HCT116 (cell line): ENCODE results near the gene ITGAE. TPM values are rescaled to one million over a fixed set of nuclear protein-coding genes. Genes with fewer than 3 reads are reported as not detected.

Source experiments
- ATAC-seq: fragments of 200-7000 bp; cut with Tn5 transposase; 2 replicates; pipeline ENCODE4 v1.9.1; 2020; ENCODE audit warnings: mild to moderate bottlenecking, moderate library complexity
- BruUV-seq: library from RNA; stranded (reverse); fragments of 400-500 nt; replicated peaks from 2 replicates; lab custom pipeline; 2021; lab: Mats Ljungman, UMichigan
- CTCF ChIA-PET: fragments of 300-600 bp; sonication (Branson Sonifier 250); formaldehyde crosslinking; loops from one replicate; lab custom pipeline; 2021; ENCODE audit warnings: antibody characterized with exemption; lab: Charles Lee
- POLR2A ChIA-PET: fragments of 300-600, 350-600 bp; sonication (Branson Sonifier 250); formaldehyde crosslinking; loops from one replicate; lab custom pipeline; 2021; ENCODE audit warnings: antibody characterized with exemption; lab: Charles Lee
- RAD21 ChIA-PET, 2 experiments: fragments of 300-600 bp; sonication (Branson Sonifier 250); formaldehyde crosslinking; loops; one replicate each; lab custom pipeline; 2023; ENCODE audit warnings: low total read pairs in 2 of 2; ENCODE audit not compliant: uncharacterized antibody in 2 of 2, unreplicated experiment in 2 of 2, low non-redundant PET in 1 of 2; lab: Charles Lee
- DNase-seq: peaks from one replicate; pipeline ENCODE4 v3.0.0-alpha.2; 2010; ENCODE audit warnings: low read depth, low spot score
- H2AFZ ChIP-seq: fragments of 200-600 bp; shearing (Covaris generic), sonication (generic); 2 replicates; pipeline ENCODE4 v1.6.1; 2017; ENCODE audit warnings: low read depth, mixed run types, mixed read lengths, antibody characterized with exemption, low read length; ENCODE audit not compliant: poor library complexity, severe bottlenecking
- H3K27ac ChIP-seq: 2 replicates; pipeline ENCODE4 v1.5.1; 2012; ENCODE audit warnings: low read depth, low read length
- H3K27me3 ChIP-seq: fragments of 200-600 bp; sonication (generic); 2 replicates; pipeline ENCODE4 v1.6.1; 2016; ENCODE audit warnings: mixed run types, low read length, mixed read lengths; ENCODE audit not compliant: insufficient read depth
- H3K36me3 ChIP-seq, 2 experiments: fragments of 200-500 bp in 1 of 2; fragments of 200-600 bp in 1 of 2; sonication (Bioruptor generic) in 1 of 2; sonication (generic) in 1 of 2; 2 replicates each; pipeline versions ENCODE4 v1.5.1 to v1.6.1; 2014 to 2016; ENCODE audit warnings: low read length in 2 of 2, inconsistent platforms in 1 of 2, mixed read lengths in 1 of 2, mixed run types in 1 of 2; ENCODE audit not compliant: insufficient read depth in 2 of 2, control insufficient read depth in 1 of 2
- H3K4me1 ChIP-seq, 2 experiments: fragments of 200-600 bp in 1 of 2; sonication (generic) in 1 of 2; 2 replicates each; pipeline versions ENCODE4 v1.5.1 to v1.6.1; 2012 to 2017; ENCODE audit warnings: low read length in 2 of 2, inconsistent platforms in 1 of 2, mild to moderate bottlenecking in 1 of 2, mixed read lengths in 1 of 2, mixed run types in 1 of 2, moderate library complexity in 1 of 2; ENCODE audit not compliant: insufficient read depth in 2 of 2, control insufficient read depth in 1 of 2
- H3K4me2 ChIP-seq: fragments of 200-600 bp; sonication (generic); 2 replicates; pipeline ENCODE4 v1.6.1; 2017; ENCODE audit warnings: mixed run types, low read length, mixed read lengths
- H3K4me3 ChIP-seq, 2 experiments: fragments of 200-600 bp in 1 of 2; sonication (generic) in 1 of 2; replicated peaks in 1 of 2; 2 replicates each; pipeline ENCODE4 v1.5.1; 2011 to 2016; ENCODE audit warnings: low read length in 2 of 2, control low read depth in 1 of 2, low read depth in 1 of 2, mild to moderate bottlenecking in 1 of 2, mixed read lengths in 1 of 2, mixed run types in 1 of 2
- H3K79me2 ChIP-seq: fragments of 200-600 bp; sonication (generic); 2 replicates; pipeline ENCODE4 v1.6.1; 2017; ENCODE audit warnings: mild to moderate bottlenecking, mixed run types, low read length, moderate library complexity, mixed read lengths; ENCODE audit not compliant: insufficient read depth
- H3K9ac ChIP-seq: fragments of 200-600 bp; sonication (generic); 2 replicates; pipeline ENCODE4 v1.6.1; 2016; ENCODE audit warnings: low read length, mixed read lengths
- H3K9me2 ChIP-seq: fragments of 200-600 bp; sonication (generic), shearing (Covaris generic); 2 replicates; pipeline ENCODE4 v1.6.1; 2017; ENCODE audit warnings: mixed run types, mild to moderate bottlenecking, moderate library complexity; ENCODE audit not compliant: insufficient read depth
- H3K9me3 ChIP-seq, 2 experiments: fragments of 200-500 bp in 1 of 2; fragments of 200-600 bp in 1 of 2; sonication (Bioruptor generic) in 1 of 2; sonication (generic) in 1 of 2; 2 replicates each; pipeline ENCODE4 v1.6.1; 2014 to 2017; ENCODE audit warnings: low read length in 2 of 2, mixed read lengths in 2 of 2, inconsistent platforms in 1 of 2, low read depth in 1 of 2, mild to moderate bottlenecking in 1 of 2, mixed run types in 1 of 2, moderate library complexity in 1 of 2; ENCODE audit not compliant: control insufficient read depth in 1 of 2, insufficient read depth in 1 of 2
- H4K20me1 ChIP-seq: fragments of 200-600 bp; sonication (generic), shearing (Covaris generic); 2 replicates; pipeline ENCODE4 v1.6.1; 2017; ENCODE audit warnings: mixed run types, mild to moderate bottlenecking, moderate library complexity; ENCODE audit not compliant: insufficient read depth
- CBX3 ChIP-seq: IDR thresholded peaks from 2 replicates; pipeline ENCODE4 v1.6.1; 2012; ENCODE audit warnings: low read depth
- EZH2 ChIP-seq: fragments of 200-600 bp; sonication (generic); IDR thresholded peaks from 2 replicates; pipeline ENCODE4 v1.6.1; 2017; ENCODE audit warnings: antibody characterized with exemption, mixed run types
- EZH2phosphoT487 ChIP-seq: fragments of 200-600 bp; IDR thresholded peaks from 2 replicates; pipeline ENCODE4 v1.6.1; 2018; ENCODE audit warnings: antibody characterized with exemption, borderline replicate concordance
- FOSL1 ChIP-seq: IDR thresholded peaks from 2 replicates; pipeline ENCODE4 v1.6.1; 2012; ENCODE audit warnings: low read depth
- SIN3A ChIP-seq: IDR thresholded peaks from 2 replicates; pipeline ENCODE4 v1.6.1; 2012; ENCODE audit warnings: low read depth
- SP1 ChIP-seq: IDR thresholded peaks from 2 replicates; pipeline ENCODE4 v1.6.1; 2012; ENCODE audit warnings: low read depth
- TCF7L2 ChIP-seq: IDR thresholded peaks from 2 replicates; pipeline ENCODE4 v1.7.0; 2011; ENCODE audit warnings: borderline replicate concordance, inconsistent platforms; ENCODE audit not compliant: insufficient read depth, insufficient read length; ENCODE audit errors: extremely low read depth
- ZFX ChIP-seq: fragments of 450-650 bp; IDR thresholded peaks from 2 replicates; pipeline ENCODE4 v1.6.1; 2017
- intact Hi-C: fragments of 100-400 bp; cut with micrococcal nuclease; formaldehyde crosslinking; loops from 2 replicates; pipeline ENCODE4 v1.10.0; 2022
- total RNA-seq: library from RNA; stranded (reverse); gene quantifications from one replicate; pipeline ENCODE4 v1.2.1, GENCODE V29; 2021; ENCODE audit not compliant: unreplicated experiment
- TF ChIP-seq, protein P1 (sequence below), 3 experiments: fragments of 200-600 bp in 1 of 3; sonication (generic) in 1 of 3; IDR thresholded peaks in 2 of 3; conservative IDR thresholded peaks in 1 of 3; 2 replicates each; pipeline ENCODE4 v1.5.1; 2012 to 2017; ENCODE audit warnings: low read depth in 2 of 3, low read length in 2 of 3, antibody characterized with exemption in 1 of 3, borderline replicate concordance in 1 of 3, control low read depth in 1 of 3, mild to moderate bottlenecking in 1 of 3, mixed read lengths in 1 of 3, mixed run types in 1 of 3, moderate library complexity in 1 of 3; ENCODE audit not compliant: insufficient read depth in 1 of 3
- TF ChIP-seq, protein P2 (sequence below): IDR thresholded peaks from 2 replicates; pipeline ENCODE4 v1.6.1; 2011; ENCODE audit warnings: mild to moderate bottlenecking, low read length, moderate library complexity; ENCODE audit not compliant: insufficient replicate concordance; ENCODE audit errors: extremely low read depth
- TF ChIP-seq, protein P3 (sequence below): IDR thresholded peaks from 2 replicates; pipeline ENCODE4 v1.6.1; 2012

Gene ITGAE
- total RNA-seq, 1 experiment from 2014 or later, result 19.9 TPM

DNA sequence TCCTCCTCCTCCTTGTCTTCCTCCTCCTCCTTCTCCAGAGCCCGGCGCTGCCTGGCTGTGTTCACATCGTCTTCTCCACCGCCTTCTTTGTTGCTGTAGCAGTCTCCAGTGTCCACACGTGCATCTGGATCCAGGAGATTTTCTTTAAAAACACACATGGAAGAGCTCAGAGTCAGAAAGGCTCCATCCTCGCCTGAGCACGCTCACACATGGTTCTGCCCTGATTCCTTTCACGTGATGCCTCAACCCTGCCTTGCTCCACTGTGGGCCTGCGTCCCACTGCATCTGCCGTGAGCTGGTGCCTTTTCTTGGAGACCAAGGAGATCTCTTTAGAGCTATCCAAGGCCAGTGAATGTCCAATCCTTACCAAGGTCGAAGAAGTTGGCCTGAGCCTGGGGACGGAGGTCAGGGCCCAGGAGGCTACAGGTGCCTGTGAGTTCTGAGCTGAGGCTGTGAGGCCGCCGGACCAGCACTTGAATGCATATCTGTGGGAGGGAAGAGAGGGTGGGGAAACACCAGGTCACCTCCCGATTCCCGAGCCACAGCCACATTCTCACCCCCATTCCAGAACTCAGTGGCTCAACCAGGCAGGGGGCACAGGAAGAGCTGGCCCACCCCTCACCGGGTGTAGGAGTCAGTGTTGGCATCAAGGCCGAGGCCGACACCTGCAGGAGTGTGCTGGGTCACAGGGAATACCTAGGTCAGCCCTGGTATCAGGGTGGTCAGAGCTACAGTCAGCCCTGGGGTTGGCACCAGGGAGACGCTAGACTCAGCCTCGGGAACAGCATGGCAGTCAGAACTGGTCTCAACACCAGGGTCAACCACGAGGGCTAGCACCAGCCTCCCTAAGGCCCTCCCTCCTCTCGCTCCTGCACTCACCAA lies 39.7 kb downstream of the ITGAE start:
- no TSS peak for BruUV-seq
- CTCF ChIA-PET, result interaction anchor here (2.5 kb wide), 1 partner anchor 24 kb away, joined by 8 read pairs; no protein-coding TSS in a partner anchor

More for the DNA sequence above, 39.7 kb downstream of the ITGAE start:
- no peaks in the 10 kb centered on the region for H3K9me2 ChIP-seq
- no peaks in the 10 kb centered on the region for H3K9me3 ChIP-seq
- ATAC-seq (no peak), DNase-seq (no peak)
- POLR2A ChIA-PET, result no interaction called here
- H2AFZ ChIP-seq, result no peak overlapping the region
- no peak overlapping the region for H3K4me3 ChIP-seq
- peaks cover 0 to 16% of the 10 kb centered on the region in 2 experiments; a peak in 2 of 4 replicates for H3K4me1 ChIP-seq
- H3K27ac ChIP-seq, result no peak overlapping the region
- H3K27me3 ChIP-seq, result no peaks in the 10 kb centered on the region
- TF ChIP-seq ZFX, result no peak
- no peak for TF ChIP-seq EZH2
- no peak for TF ChIP-seq FOSL1
- TF ChIP-seq SP1, result no peak
- no peak for TF ChIP-seq SIN3A
- no peak for TF ChIP-seq CBX3
- no peak for TF ChIP-seq EZH2phosphoT487
- TF ChIP-seq, protein P1, sequence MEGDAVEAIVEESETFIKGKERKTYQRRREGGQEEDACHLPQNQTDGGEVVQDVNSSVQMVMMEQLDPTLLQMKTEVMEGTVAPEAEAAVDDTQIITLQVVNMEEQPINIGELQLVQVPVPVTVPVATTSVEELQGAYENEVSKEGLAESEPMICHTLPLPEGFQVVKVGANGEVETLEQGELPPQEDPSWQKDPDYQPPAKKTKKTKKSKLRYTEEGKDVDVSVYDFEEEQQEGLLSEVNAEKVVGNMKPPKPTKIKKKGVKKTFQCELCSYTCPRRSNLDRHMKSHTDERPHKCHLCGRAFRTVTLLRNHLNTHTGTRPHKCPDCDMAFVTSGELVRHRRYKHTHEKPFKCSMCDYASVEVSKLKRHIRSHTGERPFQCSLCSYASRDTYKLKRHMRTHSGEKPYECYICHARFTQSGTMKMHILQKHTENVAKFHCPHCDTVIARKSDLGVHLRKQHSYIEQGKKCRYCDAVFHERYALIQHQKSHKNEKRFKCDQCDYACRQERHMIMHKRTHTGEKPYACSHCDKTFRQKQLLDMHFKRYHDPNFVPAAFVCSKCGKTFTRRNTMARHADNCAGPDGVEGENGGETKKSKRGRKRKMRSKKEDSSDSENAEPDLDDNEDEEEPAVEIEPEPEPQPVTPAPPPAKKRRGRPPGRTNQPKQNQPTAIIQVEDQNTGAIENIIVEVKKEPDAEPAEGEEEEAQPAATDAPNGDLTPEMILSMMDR (IDR thresholded peaks at IDR 0.05 in 2 of 3, conservative IDR thresholded peaks at IDR 0.05 in 1 of 3; ENCODE audit: borderline replicate concordance in 1 of 3, insufficient read depth in 1 of 3, low read depth in 2 of 3, low read length in 2 of 3), result no peak
- TF ChIP-seq, protein P2, sequence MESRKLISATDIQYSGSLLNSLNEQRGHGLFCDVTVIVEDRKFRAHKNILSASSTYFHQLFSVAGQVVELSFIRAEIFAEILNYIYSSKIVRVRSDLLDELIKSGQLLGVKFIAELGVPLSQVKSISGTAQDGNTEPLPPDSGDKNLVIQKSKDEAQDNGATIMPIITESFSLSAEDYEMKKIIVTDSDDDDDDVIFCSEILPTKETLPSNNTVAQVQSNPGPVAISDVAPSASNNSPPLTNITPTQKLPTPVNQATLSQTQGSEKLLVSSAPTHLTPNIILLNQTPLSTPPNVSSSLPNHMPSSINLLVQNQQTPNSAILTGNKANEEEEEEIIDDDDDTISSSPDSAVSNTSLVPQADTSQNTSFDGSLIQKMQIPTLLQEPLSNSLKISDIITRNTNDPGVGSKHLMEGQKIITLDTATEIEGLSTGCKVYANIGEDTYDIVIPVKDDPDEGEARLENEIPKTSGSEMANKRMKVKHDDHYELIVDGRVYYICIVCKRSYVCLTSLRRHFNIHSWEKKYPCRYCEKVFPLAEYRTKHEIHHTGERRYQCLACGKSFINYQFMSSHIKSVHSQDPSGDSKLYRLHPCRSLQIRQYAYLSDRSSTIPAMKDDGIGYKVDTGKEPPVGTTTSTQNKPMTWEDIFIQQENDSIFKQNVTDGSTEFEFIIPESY, result no peak
- TF ChIP-seq, protein P3, sequence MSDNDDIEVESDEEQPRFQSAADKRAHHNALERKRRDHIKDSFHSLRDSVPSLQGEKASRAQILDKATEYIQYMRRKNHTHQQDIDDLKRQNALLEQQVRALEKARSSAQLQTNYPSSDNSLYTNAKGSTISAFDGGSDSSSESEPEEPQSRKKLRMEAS, result no peak
- no peak for TF ChIP-seq TCF7L2
- TF ChIP-seq, all 23 proteins: peak for 0
- intact Hi-C loops, result no loop called here
- no peak overlapping the region for H3K4me2 ChIP-seq
- no peaks in the 10 kb centered on the region for H3K79me2 ChIP-seq
- H3K9ac ChIP-seq, result no peak overlapping the region
- no peaks in the 10 kb centered on the region for H3K36me3 ChIP-seq
- no peaks in the 10 kb centered on the region for H4K20me1 ChIP-seq
- RAD21 ChIA-PET, result interaction anchor here in 1 of 2 experiments (0.9 kb wide), 1 partner anchor 23 kb away, joined by 3 read pairs; no protein-coding TSS in a partner anchor
